ENCODE data around the gene INKA2. TPM values are rescaled to one million over a fixed set of nuclear protein-coding genes. Genes with fewer than 3 reads are reported as not detected.
A peak's percentile ranks its signal among the peaks of the same experiment; 100 is the strongest.

Gene INKA2
- total RNA-seq, 1 donor: 3.6 TPM

- Histone ChIP-seq H3K36me3 (ENCODE audit: insufficient read depth, low read length) (peaks cover 6% of the 10 kb centered on the region), H3K27me3 (ENCODE audit: insufficient read depth, low read length) (no peaks in the 10 kb centered on the region), H2AFZ (ENCODE audit: low read length) (no peak overlapping the region), H4K20me1 (ENCODE audit: insufficient read depth, low read length) (peaks cover 25% of the 10 kb centered on the region), H3K4me3 (ENCODE audit: insufficient read depth, low read length) (no peak overlapping the region), H3K79me2 (ENCODE audit: insufficient read depth, low read length) (peaks cover 16% of the 10 kb centered on the region), H3K27ac (ENCODE audit: low read depth, low read length) (no peak overlapping the region), H3K4me2 (ENCODE audit: insufficient read depth, low read length) (no peak overlapping the region), H3K4me1 (ENCODE audit: insufficient read depth, low read length) (peaks cover 18% of the 10 kb centered on the region), H3K9me3 (ENCODE audit: low read depth, low read length) (no peaks in the 10 kb centered on the region)
- TF ChIP-seq CTCF (IDR thresholded peaks at IDR 0.05; ENCODE audit: extremely low read depth, low read depth, low read length): no peak
- peak; percentile 32 for DNase-seq (ENCODE audit: insufficient read length, low spot score, missing footprints)
Measured at GRCh38 chr1:111725192-111725591, 14.0 kb downstream of the INKA2 start.

GRCh38 chr1:111723871-111724270, 15.3 kb downstream of the INKA2 start:
- peaks cover 17% of the 10 kb centered on the region for H3K4me1 ChIP-seq (ENCODE audit: insufficient read depth, low read length)
- DNase-seq (ENCODE audit: insufficient read length, low spot score, missing footprints): peak; percentile 81
- H3K27me3 ChIP-seq (ENCODE audit: insufficient read depth, low read length): no peaks in the 10 kb centered on the region
- H3K9me3 ChIP-seq (ENCODE audit: low read depth, low read length): no peaks in the 10 kb centered on the region
- peaks cover 4% of the 10 kb centered on the region for H3K79me2 ChIP-seq (ENCODE audit: insufficient read depth, low read length)
- H3K4me3 ChIP-seq (ENCODE audit: insufficient read depth, low read length): no peak overlapping the region
- H4K20me1 ChIP-seq (ENCODE audit: insufficient read depth, low read length): peaks cover 15% of the 10 kb centered on the region
- H3K36me3 ChIP-seq (ENCODE audit: insufficient read depth, low read length): peaks cover 6% of the 10 kb centered on the region
- H3K27ac ChIP-seq (ENCODE audit: low read depth, low read length): no peak overlapping the region
- TF ChIP-seq CTCF (IDR thresholded peaks at IDR 0.05; ENCODE audit: extremely low read depth, low read depth, low read length): no peak
- H2AFZ ChIP-seq (ENCODE audit: low read length): no peak overlapping the region
- H3K4me2 ChIP-seq (ENCODE audit: insufficient read depth, low read length): no peak overlapping the region

GRCh38 chr1:111723091-111723806, 15.9 kb downstream of the INKA2 start:
- peaks cover 4% of the 10 kb centered on the region for H3K79me2 ChIP-seq (ENCODE audit: insufficient read depth, low read length)
- peaks cover 17% of the 10 kb centered on the region for H3K4me1 ChIP-seq (ENCODE audit: insufficient read depth, low read length)
- H3K27me3 ChIP-seq (ENCODE audit: insufficient read depth, low read length): no peaks in the 10 kb centered on the region
- H3K9me3 ChIP-seq (ENCODE audit: low read depth, low read length): no peaks in the 10 kb centered on the region
- H3K27ac ChIP-seq (ENCODE audit: low read depth, low read length): no peak overlapping the region
- H3K4me2 ChIP-seq (ENCODE audit: insufficient read depth, low read length): no peak overlapping the region
- TF ChIP-seq CTCF (IDR thresholded peaks at IDR 0.05; ENCODE audit: extremely low read depth, low read depth, low read length): no peak
- H3K36me3 ChIP-seq (ENCODE audit: insufficient read depth, low read length): peaks cover 4% of the 10 kb centered on the region
- H2AFZ ChIP-seq (ENCODE audit: low read length): no peak overlapping the region
- no peak overlapping the region for H3K4me3 ChIP-seq (ENCODE audit: insufficient read depth, low read length)
- H4K20me1 ChIP-seq (ENCODE audit: insufficient read depth, low read length): peaks cover 13% of the 10 kb centered on the region
- no peak for DNase-seq (ENCODE audit: insufficient read length, low spot score, missing footprints)

- Histone ChIP-seq H4K20me1 (ENCODE audit: insufficient read depth, low read length) (peaks cover 3% of the 10 kb centered on the region), H3K9me3 (ENCODE audit: low read depth, low read length) (no peaks in the 10 kb centered on the region), H3K4me3 (ENCODE audit: insufficient read depth, low read length) (no peak overlapping the region), H3K27me3 (ENCODE audit: insufficient read depth, low read length) (no peaks in the 10 kb centered on the region), H2AFZ (ENCODE audit: low read length) (no peak overlapping the region), H3K36me3 (ENCODE audit: insufficient read depth, low read length) (peaks cover 7% of the 10 kb centered on the region), H3K4me2 (ENCODE audit: insufficient read depth, low read length) (peak overlapping the region; percentile 44), H3K4me1 (ENCODE audit: insufficient read depth, low read length) (peaks cover 17% of the 10 kb centered on the region), H3K27ac (ENCODE audit: low read depth, low read length) (no peak overlapping the region), H3K79me2 (ENCODE audit: insufficient read depth, low read length) (no peaks in the 10 kb centered on the region)
- TF ChIP-seq CTCF (IDR thresholded peaks at IDR 0.05; ENCODE audit: extremely low read depth, low read depth, low read length): no peak
- DNase-seq (ENCODE audit: insufficient read length, low spot score, missing footprints): peak; percentile 49
Measured at GRCh38 chr1:111720977-111721786, 18.0 kb downstream of the INKA2 start.

Data from osteoblast (primary cell).